Endodermal cell (in vitro differentiated cells): ENCODE data around the gene NUDT4. TPM values are rescaled to one million over a fixed set of nuclear protein-coding genes. Genes with fewer than 3 reads are reported as not detected.

ENCODE experiments used
- DNase-seq: peaks from one replicate; pipeline ENCODE4 v3.0.0-alpha.2; 2017
- H3K27ac ChIP-seq: 2 replicates; pipeline ENCODE4 v1.5.1; 2013; ENCODE audit warnings: mild to moderate bottlenecking, low read depth, low read length, moderate library complexity
- H3K27me3 ChIP-seq: 2 replicates; pipeline ENCODE4 v1.6.1; 2013; ENCODE audit warnings: mild to moderate bottlenecking, low read length, moderate library complexity; ENCODE audit not compliant: insufficient read depth, control insufficient read depth, poor library complexity, severe bottlenecking
- H3K36me3 ChIP-seq: 2 replicates; pipeline ENCODE4 v1.7.0; 2013; ENCODE audit warnings: mild to moderate bottlenecking, low read length, moderate library complexity; ENCODE audit not compliant: control insufficient read depth, insufficient read depth
- H3K4me1 ChIP-seq: one replicate; pipeline ENCODE4 v1.7.0; 2013; ENCODE audit warnings: low read length; ENCODE audit not compliant: control insufficient read depth, insufficient read depth
- H3K4me3 ChIP-seq: 2 replicates; pipeline ENCODE4 v1.5.1; 2013; ENCODE audit warnings: mild to moderate bottlenecking, low read length, moderate library complexity
- H3K9ac ChIP-seq: 2 replicates; pipeline ENCODE4 v1.6.1; 2013; ENCODE audit warnings: mild to moderate bottlenecking, low read length, moderate library complexity; ENCODE audit not compliant: poor library complexity, severe bottlenecking; ENCODE audit errors: extremely low read depth
- H3K9me3 ChIP-seq: 2 replicates; pipeline ENCODE4 v1.6.1; 2013; ENCODE audit warnings: mild to moderate bottlenecking, low read length, moderate library complexity; ENCODE audit not compliant: control insufficient read depth
- H3K27ac Mint-ChIP-seq: 2 replicates; pipeline ENCODE4 v1.8.0; 2020; ENCODE audit warnings: mixed read lengths
- H3K27me3 Mint-ChIP-seq: 2 replicates; pipeline ENCODE4 v1.8.0; 2021; ENCODE audit warnings: mild to moderate bottlenecking, mixed read lengths; ENCODE audit not compliant: insufficient read depth
- H3K36me3 Mint-ChIP-seq: 2 replicates; pipeline ENCODE4 v1.8.0; 2020; ENCODE audit warnings: low read depth, mixed read lengths
- H3K4me1 Mint-ChIP-seq: 2 replicates; pipeline ENCODE4 v1.8.0; 2020; ENCODE audit warnings: mixed read lengths
- H3K4me3 Mint-ChIP-seq: 2 replicates; pipeline ENCODE4 v1.8.0; 2020; ENCODE audit warnings: mild to moderate bottlenecking, moderate library complexity, mixed read lengths
- H3K9me3 Mint-ChIP-seq: 2 replicates; pipeline ENCODE4 v1.8.0; 2020; ENCODE audit warnings: mild to moderate bottlenecking, mixed read lengths
- WGBS, 2 experiments: methylation state at CpG; one replicate each; pipeline versions ENCODE4 v1.1.5 to v1.1.7; 2013; ENCODE audit warnings: missing lambda C conversion rate in 2 of 2, mixed read lengths in 1 of 2; ENCODE audit not compliant: insufficient coverage in 1 of 2, insufficient read length in 1 of 2; 5-methylcytosine and 5-hydroxymethylcytosine counted together
- total RNA-seq, 2 donors: library from RNA; stranded (reverse); fragmentation: NEBNext Ultra II Directional in 1 of 2; extraction: Animal tissue kit (Norgen Biotek cat#: 25700) in 1 of 2; gene quantifications; 2 replicates in 1 of 2; 3 replicates in 1 of 2; pipeline ENCODE4 v1.2.1, GENCODE V29; 2021
- TF ChIP-seq, protein P1 (sequence below): fragments of 200-600 bp; sonication (generic); conservative IDR thresholded peaks from 2 replicates; pipeline ENCODE4 v1.5.0; 2021; ENCODE audit warnings: antibody characterized with exemption, mild to moderate bottlenecking

Gene NUDT4
- total RNA-seq, 2 donors from 2014 or later = 334 to 453 TPM

DNA sequence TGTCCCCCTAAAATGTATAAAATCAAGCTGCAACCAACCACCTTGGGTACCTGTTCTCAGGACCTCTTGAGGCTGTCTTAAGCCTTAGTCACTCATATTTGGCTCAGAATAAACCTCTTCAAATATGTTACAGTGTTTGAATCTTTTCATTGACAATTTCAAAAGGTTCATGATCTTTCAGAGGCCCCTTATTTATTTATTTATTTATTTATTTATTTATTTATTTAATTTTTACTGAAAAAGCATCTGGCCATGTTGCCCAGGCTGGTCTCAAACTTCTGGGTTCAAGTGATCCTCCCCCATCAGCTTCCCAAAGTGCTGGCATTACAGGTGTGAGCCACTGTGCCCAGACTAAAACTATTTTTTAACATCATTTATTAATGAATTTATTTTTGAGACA, 8.2 kb upstream of the NUDT4 start:
- H3K27ac Mint-ChIP-seq = no peak overlapping the region
- H3K4me1 Mint-ChIP-seq = peaks cover 22% of the 10 kb centered on the region
- Histone ChIP-seq H3K36me3 (no peaks in the 10 kb centered on the region), H3K9ac (no peak overlapping the region), H3K27me3 (no peaks in the 10 kb centered on the region), H3K9me3 (no peaks in the 10 kb centered on the region), H3K27ac (no peak overlapping the region), H3K4me1 (peaks cover 6% of the 10 kb centered on the region), H3K4me3 (no peak overlapping the region)
- TF ChIP-seq, protein P1, sequence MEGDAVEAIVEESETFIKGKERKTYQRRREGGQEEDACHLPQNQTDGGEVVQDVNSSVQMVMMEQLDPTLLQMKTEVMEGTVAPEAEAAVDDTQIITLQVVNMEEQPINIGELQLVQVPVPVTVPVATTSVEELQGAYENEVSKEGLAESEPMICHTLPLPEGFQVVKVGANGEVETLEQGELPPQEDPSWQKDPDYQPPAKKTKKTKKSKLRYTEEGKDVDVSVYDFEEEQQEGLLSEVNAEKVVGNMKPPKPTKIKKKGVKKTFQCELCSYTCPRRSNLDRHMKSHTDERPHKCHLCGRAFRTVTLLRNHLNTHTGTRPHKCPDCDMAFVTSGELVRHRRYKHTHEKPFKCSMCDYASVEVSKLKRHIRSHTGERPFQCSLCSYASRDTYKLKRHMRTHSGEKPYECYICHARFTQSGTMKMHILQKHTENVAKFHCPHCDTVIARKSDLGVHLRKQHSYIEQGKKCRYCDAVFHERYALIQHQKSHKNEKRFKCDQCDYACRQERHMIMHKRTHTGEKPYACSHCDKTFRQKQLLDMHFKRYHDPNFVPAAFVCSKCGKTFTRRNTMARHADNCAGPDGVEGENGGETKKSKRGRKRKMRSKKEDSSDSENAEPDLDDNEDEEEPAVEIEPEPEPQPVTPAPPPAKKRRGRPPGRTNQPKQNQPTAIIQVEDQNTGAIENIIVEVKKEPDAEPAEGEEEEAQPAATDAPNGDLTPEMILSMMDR = no peak
- peaks cover 8% of the 10 kb centered on the region for H3K36me3 Mint-ChIP-seq
- H3K9me3 Mint-ChIP-seq = no peaks in the 10 kb centered on the region
- no peaks in the 10 kb centered on the region for H3K27me3 Mint-ChIP-seq
- H3K4me3 Mint-ChIP-seq = no peak overlapping the region
- no peak for DNase-seq

DNA sequence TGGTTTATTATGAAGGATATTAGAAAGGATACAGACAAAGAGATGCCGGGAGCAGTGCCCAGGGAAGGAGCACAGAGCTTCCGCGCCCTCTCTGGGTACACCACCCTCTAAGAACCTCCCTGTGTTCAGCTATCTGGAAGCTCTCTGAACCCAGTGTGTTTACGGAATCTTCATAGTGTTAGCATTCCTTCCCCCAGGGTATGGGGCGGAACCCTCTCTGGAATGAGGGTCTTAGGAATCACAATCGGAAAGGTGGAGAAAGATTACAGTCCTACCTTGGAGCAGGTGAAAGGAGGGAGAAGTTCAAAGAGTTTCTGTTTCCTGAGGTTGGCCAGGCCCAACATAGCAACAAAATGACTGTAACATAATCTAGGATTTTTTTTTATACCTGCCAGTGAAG, 6.8 kb upstream of the NUDT4 start:
- no peaks in the 10 kb centered on the region for H3K9me3 ChIP-seq
- no peaks in the 10 kb centered on the region for H3K27me3 Mint-ChIP-seq
- peak overlapping the region; percentile 20 for H3K4me3 Mint-ChIP-seq
- peak; percentile 71 for DNase-seq
- peaks cover 8% of the 10 kb centered on the region for H3K36me3 Mint-ChIP-seq
- TF ChIP-seq, protein P1 = peak; percentile 23
- no peaks in the 10 kb centered on the region for H3K36me3 ChIP-seq
- no peak overlapping the region for H3K4me3 ChIP-seq
- H3K27ac ChIP-seq = no peak overlapping the region
- WGBS, 2 experiments = 93% methylated on average over 5 to 6 of the region's 6 CpGs
- H3K9ac ChIP-seq = no peak overlapping the region
- peak overlapping the region; percentile 20 for H3K27ac Mint-ChIP-seq
- H3K4me1 ChIP-seq = peaks cover 6% of the 10 kb centered on the region
- no peaks in the 10 kb centered on the region for H3K27me3 ChIP-seq
- H3K4me1 Mint-ChIP-seq = peaks cover 30% of the 10 kb centered on the region
- H3K9me3 Mint-ChIP-seq = no peaks in the 10 kb centered on the region

DNA sequence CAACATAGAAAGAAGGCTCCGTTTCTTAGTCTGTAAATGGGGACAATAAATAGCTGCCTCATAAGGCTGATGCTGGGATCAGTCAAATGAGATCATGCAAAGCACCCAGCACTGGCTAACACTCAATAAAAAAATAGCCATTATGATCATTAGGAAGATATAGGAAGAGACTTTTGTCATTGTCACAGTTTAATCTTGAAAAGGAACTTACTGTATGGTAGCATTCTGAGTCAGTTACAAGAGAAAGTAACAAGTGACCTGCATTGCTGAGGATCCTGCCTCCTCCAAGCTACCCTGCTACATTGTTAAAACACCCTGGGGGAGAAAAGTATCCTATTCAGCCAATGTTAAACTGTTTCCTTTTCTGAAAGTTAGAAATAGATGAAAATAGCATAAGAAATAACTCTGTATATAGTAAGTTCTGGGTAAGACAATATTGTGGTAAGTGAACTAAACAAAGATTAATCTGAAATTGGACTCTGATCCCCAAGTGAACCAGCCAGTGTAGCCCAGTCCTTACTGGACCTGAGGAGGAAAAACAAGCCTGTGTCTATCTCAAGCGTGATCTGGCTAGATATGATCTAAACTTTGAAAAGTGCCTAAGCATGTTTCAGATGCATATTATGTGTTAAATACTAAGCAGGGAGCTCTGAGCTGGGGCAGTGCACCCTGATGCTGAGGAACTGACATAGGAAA, 3.6 kb upstream of the NUDT4 start:
- H3K27ac ChIP-seq = no peak overlapping the region
- TF ChIP-seq, protein P1 = no peak
- DNase-seq = no peak
- peaks cover 12% of the 10 kb centered on the region for H3K36me3 Mint-ChIP-seq
- no peaks in the 10 kb centered on the region for H3K9me3 Mint-ChIP-seq
- peak overlapping the region; percentile 13 for H3K9ac ChIP-seq
- no peaks in the 10 kb centered on the region for H3K27me3 ChIP-seq
- H3K9me3 ChIP-seq = no peaks in the 10 kb centered on the region
- H3K4me1 ChIP-seq = peaks cover 6% of the 10 kb centered on the region
- H3K36me3 ChIP-seq = peaks cover 7% of the 10 kb centered on the region
- peak overlapping the region; percentile 99 for H3K4me3 Mint-ChIP-seq
- 72 to 100% methylated on average over 1 to 2 of the region's 2 CpGs for WGBS, 2 experiments
- peaks cover 41% of the 10 kb centered on the region for H3K4me1 Mint-ChIP-seq
- H3K4me3 ChIP-seq = peak overlapping the region; percentile 72
- peak overlapping the region; percentile 41 for H3K27ac Mint-ChIP-seq
- H3K27me3 Mint-ChIP-seq = no peaks in the 10 kb centered on the region
